GM19467 (cell line): ENCODE measurements around the gene PGLYRP4.

Source experiments
- ATAC-seq: cut with Tn5 transposase; IDR thresholded peaks from one replicate; pipeline ENCODE4 v1.9.1; 2021; ENCODE audit warnings: mild to moderate bottlenecking, moderate library complexity; ENCODE audit not compliant: unreplicated experiment

The PGLYRP4 gene

GRCh38 chr1:153379591-153379990, 30.9 kb upstream of the PGLYRP4 start:
- no peak for ATAC-seq

DNA sequence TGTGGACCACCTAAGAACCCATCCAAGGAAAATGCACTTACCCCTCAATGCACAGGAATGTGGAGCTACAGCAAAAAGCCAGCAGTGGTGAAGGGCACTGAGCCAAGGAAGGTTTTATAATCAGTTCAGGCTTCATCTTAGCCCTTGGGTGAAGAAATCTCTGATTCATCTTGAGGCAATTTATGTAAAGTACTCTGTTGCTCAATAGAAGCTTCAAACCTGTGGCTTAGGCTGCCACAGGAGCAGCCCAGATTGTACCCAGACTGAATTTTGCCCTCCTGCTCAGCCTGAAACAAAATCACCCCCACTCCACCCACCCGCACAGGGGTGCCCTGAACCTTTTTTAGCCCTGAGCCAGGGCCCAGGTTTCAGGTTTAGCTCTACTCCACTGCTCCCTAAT, 26.9 kb upstream of the PGLYRP4 start, which contains the start of gene S100A12:
TSS of gene S100A12 (minus strand) at position 111 of the 400 bp plus-strand sequence. CDS start 1,029 bp downstream, outside the sequence.
- ATAC-seq: no peak

DNA sequence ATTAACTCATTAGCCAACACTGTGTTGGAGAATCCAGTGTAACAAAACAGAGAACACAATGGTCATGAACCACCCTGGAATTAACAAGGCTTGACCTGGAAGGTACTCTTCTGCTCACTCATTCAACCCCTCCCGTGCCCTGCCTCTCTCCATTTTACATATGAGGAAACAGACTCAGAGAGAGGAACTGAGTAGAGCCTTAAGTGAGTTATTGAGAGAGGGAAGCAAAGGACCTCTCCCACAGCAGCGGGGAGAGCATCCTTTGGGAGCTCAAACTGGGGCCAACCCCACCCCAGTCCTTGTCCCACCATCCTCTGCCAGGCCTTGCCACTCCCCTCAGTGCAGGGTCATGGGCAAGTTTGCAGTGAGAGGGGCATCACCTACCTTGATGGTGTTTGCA, 25.4 kb upstream of the PGLYRP4 start:
- ATAC-seq: no peak

- ATAC-seq: no peak
These were observed 23.9 kb upstream of the PGLYRP4 start for GRCh38 chr1:153372571-153372970.

GRCh38 chr1:153371231-153371630, 22.6 kb upstream of the PGLYRP4 start:
- ATAC-seq: no peak

DNA sequence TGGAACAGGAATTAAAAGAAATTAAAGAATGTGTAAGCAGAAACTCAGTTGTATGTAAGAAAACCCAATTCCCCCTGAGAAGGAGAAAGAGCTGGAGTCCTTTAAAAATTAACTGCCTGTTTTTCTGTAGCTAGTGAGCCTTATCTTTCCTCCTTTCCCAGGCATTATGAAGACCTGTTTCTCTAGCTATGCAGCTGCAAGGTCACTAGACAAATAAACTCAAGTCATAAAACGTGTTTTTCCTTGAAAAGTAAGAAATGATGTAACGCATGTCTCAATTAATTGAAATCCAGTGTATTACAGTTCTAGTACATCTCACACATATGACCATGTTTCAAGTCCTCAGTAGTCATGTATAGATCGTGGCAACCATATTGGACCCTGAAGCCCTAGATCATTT, 21.5 kb upstream of the PGLYRP4 start:
- ATAC-seq: no peak

- no peak for ATAC-seq
These were observed 19.9 kb upstream of the PGLYRP4 start for GRCh38 chr1:153368495-153368894.

DNA sequence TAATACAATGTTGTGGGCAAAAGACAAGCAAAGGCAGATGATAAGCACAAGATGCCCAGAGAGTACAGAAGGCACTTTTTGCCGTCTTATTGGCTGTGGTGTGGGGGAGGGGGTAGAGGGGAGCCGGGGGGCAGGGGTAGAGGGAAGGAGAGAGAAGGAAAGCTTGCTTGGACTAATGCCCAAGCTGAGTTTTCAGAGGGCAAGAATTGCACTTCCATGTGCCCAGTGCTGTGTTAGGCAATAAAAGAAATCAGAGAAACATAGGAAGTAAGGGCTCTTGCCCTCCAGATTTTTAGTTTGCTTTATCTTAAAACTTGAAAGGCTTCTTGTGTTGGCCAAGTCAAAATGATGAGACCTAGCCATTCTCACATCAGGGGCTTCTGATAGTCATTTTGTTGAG, 18.4 kb upstream of the PGLYRP4 start:
- ATAC-seq: no peak

GRCh38 chr1:153366261-153366660, 17.6 kb upstream of the PGLYRP4 start:
- ATAC-seq: no peak

DNA sequence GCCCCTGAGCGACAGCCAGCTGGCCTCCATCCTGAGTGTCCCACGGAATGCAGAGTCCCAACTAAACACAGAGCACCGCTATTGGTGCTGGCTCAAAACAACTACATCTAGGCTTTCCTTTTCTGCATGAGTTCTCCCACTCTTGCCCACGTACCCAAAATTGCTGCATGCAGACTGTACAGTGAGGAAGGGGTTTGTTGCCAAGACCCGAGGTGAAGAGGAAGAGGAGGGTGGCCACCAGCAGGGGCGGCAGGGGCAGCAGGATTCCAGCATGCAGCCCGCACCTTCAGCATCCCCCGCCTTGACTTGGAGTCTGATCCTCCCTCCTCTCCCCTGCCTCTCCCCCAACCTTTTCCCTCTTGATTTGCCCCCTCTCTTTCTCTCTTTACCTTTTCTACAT, 17.1 kb upstream of the PGLYRP4 start:
- no peak for ATAC-seq

DNA sequence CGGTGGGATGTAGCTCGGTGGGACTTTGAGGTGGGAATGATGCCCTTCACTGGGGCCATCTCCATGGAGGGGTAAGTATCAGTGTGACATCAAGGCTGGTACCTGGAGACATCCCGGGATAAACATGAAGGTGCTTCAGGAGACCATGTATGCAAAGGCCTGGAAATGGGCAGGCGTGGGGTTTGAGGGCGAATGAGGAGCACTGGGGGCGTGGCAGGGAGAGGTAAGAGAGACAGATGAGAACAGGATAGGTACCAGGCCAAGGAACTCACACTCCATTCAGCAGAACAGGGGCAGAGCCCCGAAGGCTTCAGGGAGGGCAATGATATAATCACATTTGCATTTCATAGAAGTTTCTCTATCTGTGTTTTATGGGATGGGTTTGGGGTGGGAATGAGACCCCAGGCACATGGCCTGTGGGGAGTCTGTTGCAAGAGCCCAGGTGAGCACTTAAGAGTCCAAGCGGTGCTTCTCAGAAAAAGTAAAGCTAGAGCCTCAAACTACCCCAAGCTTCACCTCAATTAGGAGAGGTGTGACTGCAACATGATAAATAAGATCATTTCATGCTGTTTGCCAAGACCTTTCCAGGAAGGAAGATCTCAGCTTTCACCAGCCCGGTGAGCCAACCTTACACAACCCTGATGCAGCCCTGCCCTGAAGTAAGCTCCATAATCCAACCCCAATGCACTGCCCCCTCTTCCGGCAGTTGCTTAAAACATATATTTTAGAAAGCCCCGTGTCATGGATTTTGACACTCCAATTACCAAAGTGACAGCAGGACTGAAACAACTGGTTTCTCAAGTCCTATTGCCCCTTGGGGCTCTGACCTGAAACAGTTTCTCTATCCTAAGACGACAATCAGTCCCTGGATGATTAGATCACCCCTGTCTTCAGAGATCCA, 16.4 kb upstream of the PGLYRP4 start:
- ATAC-seq: no peak

GRCh38 chr1:153364156-153364555, 15.5 kb upstream of the PGLYRP4 start:
- ATAC-seq: no peak

DNA sequence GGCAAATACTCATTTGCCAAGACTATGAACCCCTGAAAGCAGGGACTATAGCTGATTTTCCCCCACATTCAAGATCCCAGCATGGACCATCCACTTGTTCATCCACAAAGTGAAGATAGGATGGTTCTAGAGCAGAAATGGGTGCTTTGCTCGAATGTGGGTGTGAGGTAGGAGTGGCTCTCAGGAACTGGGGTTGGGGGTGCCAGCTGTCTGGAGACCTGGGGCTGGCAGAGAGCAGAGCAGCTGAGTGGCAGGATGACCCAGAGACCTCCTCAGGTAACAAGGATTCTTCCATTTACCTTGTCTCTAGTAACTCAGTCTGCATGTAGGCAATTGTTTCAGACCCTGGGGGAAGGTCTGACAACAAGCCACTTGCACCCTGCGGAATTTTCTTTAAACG, 15.0 kb upstream of the PGLYRP4 start:
- no peak for ATAC-seq

- no peak for ATAC-seq
These were observed 13.6 kb upstream of the PGLYRP4 start for GRCh38 chr1:153362187-153362775.

DNA sequence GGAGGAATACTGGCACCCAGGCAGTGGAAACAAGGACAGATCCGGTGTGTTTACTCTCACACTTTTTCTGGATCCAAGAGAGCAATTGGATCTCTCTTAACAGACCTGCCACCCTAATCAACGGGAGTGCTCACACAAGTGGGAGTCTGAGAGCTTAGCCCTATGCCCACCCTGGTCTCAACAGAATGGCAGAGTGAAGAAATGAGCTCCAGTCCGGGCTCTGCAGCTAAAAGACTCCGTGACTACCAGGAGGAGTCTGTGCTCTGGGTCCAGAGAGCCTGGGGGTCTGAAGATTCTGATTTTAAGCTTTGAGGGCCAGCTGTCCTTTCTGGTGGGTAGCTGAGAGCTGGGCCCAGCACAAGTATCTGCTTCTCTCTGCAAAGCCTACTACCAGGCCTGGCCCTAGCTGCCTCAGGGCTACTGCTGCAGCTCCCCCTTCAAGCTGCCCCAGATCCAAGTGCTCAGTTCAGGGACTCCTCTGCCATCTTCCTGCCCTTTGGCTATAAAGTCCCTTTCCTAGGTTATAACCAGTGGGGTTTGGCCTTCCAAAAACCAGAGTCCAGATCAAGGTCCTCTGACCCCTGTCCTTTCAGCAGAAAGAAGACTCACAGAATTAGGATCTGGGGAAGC, 13.0 kb upstream of the PGLYRP4 start:
- ATAC-seq: no peak

GRCh38 chr1:153360592-153361479, 12.2 kb upstream of the PGLYRP4 start:
- ATAC-seq: no peak

DNA sequence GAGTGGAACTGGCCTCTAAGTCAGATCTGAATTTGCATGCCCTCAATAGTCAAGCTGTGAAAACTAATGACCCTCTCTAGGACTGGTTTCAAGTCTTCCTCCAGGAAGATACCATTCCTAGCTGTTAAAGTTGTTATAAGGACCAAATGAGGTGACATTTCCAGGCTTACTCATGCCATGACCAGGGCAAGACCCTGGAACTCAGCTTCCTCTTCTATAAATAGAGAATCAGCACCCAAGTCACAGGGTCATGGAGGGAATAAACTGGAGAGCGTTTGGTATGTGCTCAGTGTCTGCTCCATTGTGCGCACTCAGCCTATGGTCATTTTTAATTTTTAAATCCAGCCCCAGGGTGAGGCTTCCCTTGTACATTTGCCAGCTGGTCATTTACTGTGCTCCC, 11.5 kb upstream of the PGLYRP4 start:
- ATAC-seq: no peak

GRCh38 chr1:153359241-153359640, 10.6 kb upstream of the PGLYRP4 start:
- no peak for ATAC-seq

- no peak for ATAC-seq
These were observed 10.0 kb upstream of the PGLYRP4 start for GRCh38 chr1:153358691-153358975.

GRCh38 chr1:153357853-153358690, 9.4 kb upstream of the PGLYRP4 start, which contains the start of gene S100A9:
Gene S100A9 (plus strand): TSS chr1:153357854. CDS start chr1:153358284, 430 bp downstream.
- no peak for ATAC-seq
